ENCODE data around the gene TMED5.
"Not testable (repeated sequence)": the region's sequence is repeated elsewhere in the genome, so short reads cannot be mapped to it uniquely, and the experiment has no call there.

TMED5 gene

GRCh38 chr1:93171549-93172034 lies 8.6 kb downstream of the TMED5 start:
- DNase-seq = no peak

- not testable (repeated sequence) for DNase-seq
These were observed 10.0 kb downstream of the TMED5 start for GRCh38 chr1:93170141-93170678.

GRCh38 chr1:93167006-93167405 lies 13.2 kb downstream of the TMED5 start:
- DNase-seq = no peak

- DNase-seq = not testable (repeated sequence)
These were observed 14.3 kb downstream of the TMED5 start for GRCh38 chr1:93165895-93166294.

- DNase-seq = no peak
These were observed 15.4 kb downstream of the TMED5 start for GRCh38 chr1:93164816-93165215.

GRCh38 chr1:93163314-93163713 lies 16.9 kb downstream of the TMED5 start:
- not testable (repeated sequence) for DNase-seq

- no peak for DNase-seq
These were observed 20.9 kb downstream of the TMED5 start for GRCh38 chr1:93159337-93159736.

- no peak for DNase-seq
These were observed 24.9 kb downstream of the TMED5 start for GRCh38 chr1:93155335-93155734.

GRCh38 chr1:93154898-93155297 lies 25.3 kb downstream of the TMED5 start:
- no peak for DNase-seq

- DNase-seq = no peak
These were observed 27.4 kb downstream of the TMED5 start for GRCh38 chr1:93152835-93153234.

- no peak for DNase-seq
These were observed 28.7 kb downstream of the TMED5 start for GRCh38 chr1:93151474-93151873.

- DNase-seq = no peak
These were observed 29.5 kb downstream of the TMED5 start for GRCh38 chr1:93150729-93151128.

GRCh38 chr1:93148001-93148400 lies 32.2 kb downstream of the TMED5 start:
- no peak for DNase-seq

GRCh38 chr1:93143769-93144168 lies 36.4 kb downstream of the TMED5 start:
- DNase-seq = no peak

GRCh38 chr1:93143136-93143535 lies 37.1 kb downstream of the TMED5 start:
- DNase-seq = no peak

GRCh38 chr1:93142161-93142560 lies 38.1 kb downstream of the TMED5 start:
- no peak for DNase-seq

- DNase-seq = no peak
These were observed 40.1 kb downstream of the TMED5 start for GRCh38 chr1:93140106-93140505.

- DNase-seq = no peak
These were observed 42.5 kb downstream of the TMED5 start for GRCh38 chr1:93137604-93138292.

- no peak for DNase-seq
These were observed 43.8 kb downstream of the TMED5 start for GRCh38 chr1:93136445-93136844.

- no peak for DNase-seq
These were observed 47.6 kb downstream of the TMED5 start for GRCh38 chr1:93132638-93133037.

GRCh38 chr1:93129507-93130099 lies 50.6 kb downstream of the TMED5 start:
- DNase-seq = no peak

GRCh38 chr1:93124556-93125355 lies 55.5 kb downstream of the TMED5 start:
- DNase-seq = no peak

- DNase-seq = no peak
These were observed 56.9 kb downstream of the TMED5 start for GRCh38 chr1:93123201-93123783.
